Measurements from ENCODE around the gene TMEM95. TPM values are rescaled to one million over a fixed set of nuclear protein-coding genes. Genes with fewer than 3 reads are reported as not detected.

TMEM95 gene
- total RNA-seq: not detected

- no peak for DNase-seq (ENCODE audit: low spot score)
Observed at GRCh38 chr17:7355053-7355452, at the start of gene TMEM95. TSS of gene TMEM95 (plus strand) at chr17:7355156. CDS start at chr17:7355205, 49 bp downstream.

- peak; percentile 100 for DNase-seq (ENCODE audit: low spot score)
Observed at GRCh38 chr17:7306911-7307685, 47.9 kb upstream of the TMEM95 start, which contains the start of gene EIF5A. TSS of gene EIF5A (plus strand) at chr17:7307628. CDS start at chr17:7309636, 2,008 bp downstream.

- DNase-seq (ENCODE audit: low spot score): peak; percentile 75
Observed at GRCh38 chr17:7307686-7308624, 47.0 kb upstream of the TMEM95 start.

- peak; percentile 88 for DNase-seq (ENCODE audit: low spot score)
Observed at GRCh38 chr17:7308625-7309433, 46.1 kb upstream of the TMEM95 start.

GRCh38 chr17:7309628-7310027 is 45.3 kb upstream of the TMEM95 start:
- no peak for DNase-seq (ENCODE audit: low spot score)

GRCh38 chr17:7311110-7311705 is 43.7 kb upstream of the TMEM95 start:
- DNase-seq (ENCODE audit: low spot score): no peak

GRCh38 chr17:7312432-7313087 is 42.4 kb upstream of the TMEM95 start:
- no peak for DNase-seq (ENCODE audit: low spot score)

GRCh38 chr17:7313088-7313889 is 41.7 kb upstream of the TMEM95 start:
- DNase-seq (ENCODE audit: low spot score): no peak

- no peak for DNase-seq (ENCODE audit: low spot score)
Observed at GRCh38 chr17:7313890-7314718, 40.9 kb upstream of the TMEM95 start.

- peak; percentile 94 for DNase-seq (ENCODE audit: low spot score)
Observed at GRCh38 chr17:7314719-7315569, 40.0 kb upstream of the TMEM95 start, which contains the start of gene GPS2. TSS of gene GPS2 (minus strand) at chr17:7315360. CDS start at chr17:7315052, 308 bp downstream.

- DNase-seq (ENCODE audit: low spot score): no peak
Observed at GRCh38 chr17:7315570-7316235, 39.3 kb upstream of the TMEM95 start.

GRCh38 chr17:7317161-7317803 is 37.7 kb upstream of the TMEM95 start:
- DNase-seq (ENCODE audit: low spot score): no peak

- no peak for DNase-seq (ENCODE audit: low spot score)
Observed at GRCh38 chr17:7318121-7318860, 36.7 kb upstream of the TMEM95 start.

- DNase-seq (ENCODE audit: low spot score): no peak
Observed at GRCh38 chr17:7321466-7321865, 33.5 kb upstream of the TMEM95 start.

GRCh38 chr17:7322520-7323194 is 32.3 kb upstream of the TMEM95 start:
- no peak for DNase-seq (ENCODE audit: low spot score)
